ENCODE measurements around the gene CFAP91. TPM values are rescaled to one million over a fixed set of nuclear protein-coding genes. Genes with fewer than 3 reads are reported as not detected.
A peak's percentile ranks its signal among the peaks of the same experiment; 100 is the strongest.

The CFAP91 gene
- total RNA-seq, 1 donor from 2014 or later: 0.59 TPM

- H3K9me3 Mint-ChIP-seq (ENCODE audit: unreplicated experiment): no peaks in the 10 kb centered on the region
- no peaks in the 10 kb centered on the region for H3K27me3 Mint-ChIP-seq (ENCODE audit: unreplicated experiment)
- no peak overlapping the region for H3K4me3 Mint-ChIP-seq (ENCODE audit: unreplicated experiment)
- H3K27ac Mint-ChIP-seq (ENCODE audit: unreplicated experiment): no peak overlapping the region
- DNase-seq: no peak
- H3K4me1 Mint-ChIP-seq (ENCODE audit: low read depth, unreplicated experiment): peaks cover 15% of the 10 kb centered on the region
- TF ChIP-seq, protein P1, sequence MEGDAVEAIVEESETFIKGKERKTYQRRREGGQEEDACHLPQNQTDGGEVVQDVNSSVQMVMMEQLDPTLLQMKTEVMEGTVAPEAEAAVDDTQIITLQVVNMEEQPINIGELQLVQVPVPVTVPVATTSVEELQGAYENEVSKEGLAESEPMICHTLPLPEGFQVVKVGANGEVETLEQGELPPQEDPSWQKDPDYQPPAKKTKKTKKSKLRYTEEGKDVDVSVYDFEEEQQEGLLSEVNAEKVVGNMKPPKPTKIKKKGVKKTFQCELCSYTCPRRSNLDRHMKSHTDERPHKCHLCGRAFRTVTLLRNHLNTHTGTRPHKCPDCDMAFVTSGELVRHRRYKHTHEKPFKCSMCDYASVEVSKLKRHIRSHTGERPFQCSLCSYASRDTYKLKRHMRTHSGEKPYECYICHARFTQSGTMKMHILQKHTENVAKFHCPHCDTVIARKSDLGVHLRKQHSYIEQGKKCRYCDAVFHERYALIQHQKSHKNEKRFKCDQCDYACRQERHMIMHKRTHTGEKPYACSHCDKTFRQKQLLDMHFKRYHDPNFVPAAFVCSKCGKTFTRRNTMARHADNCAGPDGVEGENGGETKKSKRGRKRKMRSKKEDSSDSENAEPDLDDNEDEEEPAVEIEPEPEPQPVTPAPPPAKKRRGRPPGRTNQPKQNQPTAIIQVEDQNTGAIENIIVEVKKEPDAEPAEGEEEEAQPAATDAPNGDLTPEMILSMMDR (IDR thresholded peaks at IDR 0.05; ENCODE audit: partially characterized antibody, unreplicated experiment): no peak
- no peaks in the 10 kb centered on the region for H3K36me3 Mint-ChIP-seq (ENCODE audit: unreplicated experiment)
These were observed 27.2 kb downstream of the CFAP91 start for GRCh38 chr3:119729996-119730395.

DNA sequence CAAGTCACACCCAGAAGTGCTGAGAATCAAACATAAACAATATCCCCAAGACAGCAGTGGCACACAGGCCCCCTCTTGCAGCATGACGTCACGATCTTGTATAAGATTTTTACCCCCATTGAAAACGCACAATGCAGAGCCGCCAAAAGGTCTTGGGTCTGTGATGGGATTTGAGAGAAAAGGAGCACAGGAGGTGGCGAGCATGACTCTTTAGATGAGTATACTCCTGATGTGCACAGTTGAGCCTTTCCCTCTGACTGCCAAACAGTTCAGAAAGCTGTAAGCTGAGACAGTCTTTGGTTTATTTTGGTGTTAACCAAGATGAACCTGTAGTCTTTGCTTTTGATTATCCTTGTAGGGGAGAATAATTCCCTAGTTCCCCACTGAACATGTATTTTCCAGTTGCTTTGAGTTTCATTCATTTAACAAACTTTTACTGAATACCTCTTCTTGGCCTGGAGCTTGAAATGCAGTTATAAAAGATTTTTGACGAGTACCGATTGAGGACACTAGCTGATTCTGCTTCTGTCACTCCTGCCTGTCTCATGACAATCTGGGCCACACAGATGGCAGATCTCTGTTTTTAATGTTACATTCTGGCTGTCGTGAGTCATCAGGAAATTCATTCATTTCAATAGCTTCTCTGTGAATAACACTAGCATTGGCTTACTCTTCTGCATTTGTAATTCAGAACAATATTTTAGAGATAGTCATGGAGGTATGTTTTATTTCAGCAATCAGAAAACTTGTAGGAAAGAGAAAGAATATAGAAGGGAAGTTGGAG is 28.9 kb downstream of the CFAP91 start:
- TF ChIP-seq, protein P1 (IDR thresholded peaks at IDR 0.05; ENCODE audit: partially characterized antibody, unreplicated experiment): no peak
- DNase-seq: no peak
- Mint-ChIP-seq H3K27me3 (ENCODE audit: unreplicated experiment) (no peaks in the 10 kb centered on the region), H3K4me1 (ENCODE audit: low read depth, unreplicated experiment) (peaks cover 15% of the 10 kb centered on the region), H3K4me3 (ENCODE audit: unreplicated experiment) (no peak overlapping the region), H3K36me3 (ENCODE audit: unreplicated experiment) (no peaks in the 10 kb centered on the region), H3K27ac (ENCODE audit: unreplicated experiment) (peak overlapping the region; percentile 56), H3K9me3 (ENCODE audit: unreplicated experiment) (peaks cover 2% of the 10 kb centered on the region)

GRCh38 chr3:119733812-119734211 is 31.0 kb downstream of the CFAP91 start:
- Mint-ChIP-seq H3K36me3 (ENCODE audit: unreplicated experiment) (no peaks in the 10 kb centered on the region), H3K4me3 (ENCODE audit: unreplicated experiment) (no peak overlapping the region), H3K9me3 (ENCODE audit: unreplicated experiment) (peaks cover 2% of the 10 kb centered on the region), H3K27me3 (ENCODE audit: unreplicated experiment) (no peaks in the 10 kb centered on the region), H3K4me1 (ENCODE audit: low read depth, unreplicated experiment) (peaks cover 15% of the 10 kb centered on the region), H3K27ac (ENCODE audit: unreplicated experiment) (no peak overlapping the region)
- TF ChIP-seq, protein P1 (IDR thresholded peaks at IDR 0.05; ENCODE audit: partially characterized antibody, unreplicated experiment): no peak
- DNase-seq: no peak

DNA sequence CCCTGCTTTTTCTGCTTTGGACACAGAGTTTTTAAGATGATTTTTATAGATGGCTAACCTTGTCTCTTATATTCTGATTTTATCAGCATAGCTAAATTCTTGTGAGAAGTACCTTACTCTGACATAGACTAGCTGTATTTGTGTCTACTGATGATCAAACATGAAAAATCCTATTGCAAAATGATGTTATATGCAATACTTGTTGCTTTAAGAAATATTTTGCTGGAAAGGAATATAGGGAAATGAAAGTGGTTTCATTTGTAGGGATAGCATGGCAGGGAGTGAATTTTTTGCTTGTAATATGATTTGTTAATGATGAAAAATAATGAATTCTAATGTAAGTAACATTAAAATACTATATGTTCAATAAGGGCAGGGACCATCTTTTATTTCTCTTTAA is 35.9 kb downstream of the CFAP91 start:
- no peaks in the 10 kb centered on the region for H3K4me1 Mint-ChIP-seq (ENCODE audit: low read depth, unreplicated experiment)

More for the DNA sequence above, 35.9 kb downstream of the CFAP91 start:
- H3K4me3 Mint-ChIP-seq (ENCODE audit: unreplicated experiment): no peak overlapping the region
- no peak for DNase-seq
- H3K9me3 Mint-ChIP-seq (ENCODE audit: unreplicated experiment): peaks cover 2% of the 10 kb centered on the region
- H3K27me3 Mint-ChIP-seq (ENCODE audit: unreplicated experiment): no peaks in the 10 kb centered on the region
- TF ChIP-seq, protein P1 (IDR thresholded peaks at IDR 0.05; ENCODE audit: partially characterized antibody, unreplicated experiment): no peak
- H3K27ac Mint-ChIP-seq (ENCODE audit: unreplicated experiment): no peak overlapping the region
- no peaks in the 10 kb centered on the region for H3K36me3 Mint-ChIP-seq (ENCODE audit: unreplicated experiment)
